ENCODE data around the gene SMARCA2.
A peak's percentile ranks its signal among the peaks of the same experiment; 100 is the strongest.

SMARCA2 gene

DNA sequence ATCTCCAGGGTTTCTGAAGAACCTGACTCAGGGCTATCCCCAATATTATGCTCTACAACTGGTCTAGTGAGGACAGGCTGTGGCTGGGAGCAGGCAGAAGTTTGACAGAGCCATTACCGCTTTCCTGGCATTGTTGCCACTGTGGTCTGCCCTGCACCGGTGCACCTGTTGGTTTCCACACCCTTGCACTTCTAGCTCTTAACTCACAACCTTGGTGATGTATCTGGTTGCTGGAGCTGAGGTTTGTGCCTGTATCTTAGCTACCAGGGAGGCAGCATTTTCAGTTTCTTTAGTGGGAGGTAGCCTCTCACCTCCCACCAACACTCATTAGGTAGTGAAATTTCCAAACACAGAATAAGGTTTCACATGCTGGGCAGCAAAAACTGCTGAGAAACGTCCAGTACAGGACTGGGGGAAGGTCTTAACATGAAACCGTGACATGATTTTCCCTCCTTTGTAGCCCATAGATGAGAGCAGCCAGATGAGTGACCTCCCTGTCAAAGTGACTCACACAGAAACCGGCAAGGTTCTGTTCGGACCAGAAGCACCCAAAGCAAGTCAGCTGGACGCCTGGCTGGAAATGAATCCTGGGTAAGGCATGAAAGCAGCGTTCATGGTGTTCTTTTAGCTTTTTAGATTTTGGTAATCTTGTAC lies 57.7 kb downstream of the SMARCA2 start:
- no peak for DNase-seq
- TF ChIP-seq GATA1 (IDR thresholded peaks at IDR 0.05; ENCODE audit: low read depth, low read length) (no peak), POLR2A (IDR thresholded peaks at IDR 0.05; ENCODE audit: low read length) (no peak)

- TF ChIP-seq POLR2A (IDR thresholded peaks at IDR 0.05; ENCODE audit: low read length) (no peak), GATA1 (IDR thresholded peaks at IDR 0.05; ENCODE audit: low read depth, low read length) (no peak)
- no peak for DNase-seq
Observed at GRCh38 chr9:2082772-2083171, 67.6 kb downstream of the SMARCA2 start.

DNA sequence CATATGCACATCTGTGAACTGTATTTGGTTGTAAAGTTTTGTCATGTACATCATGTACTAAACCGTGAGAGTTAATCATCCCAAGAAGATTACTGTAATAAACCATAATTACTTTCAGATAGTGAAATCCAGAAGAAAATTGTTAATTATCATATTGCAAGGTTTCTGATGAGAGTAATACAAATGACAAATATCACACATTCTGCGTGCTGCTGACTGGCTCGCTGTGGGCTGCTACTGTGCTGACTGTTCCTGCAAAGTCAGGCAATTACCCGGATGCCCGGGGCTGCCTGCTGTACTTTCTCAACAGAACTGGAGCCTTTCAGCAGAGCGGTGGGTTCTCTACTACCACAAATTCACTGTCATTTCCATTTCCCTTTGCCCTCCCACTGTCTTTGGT lies 68.3 kb downstream of the SMARCA2 start:
- TF ChIP-seq POLR2A (IDR thresholded peaks at IDR 0.05; ENCODE audit: low read length) (no peak), GATA1 (IDR thresholded peaks at IDR 0.05; ENCODE audit: low read depth, low read length) (no peak)
- DNase-seq: no peak

DNA sequence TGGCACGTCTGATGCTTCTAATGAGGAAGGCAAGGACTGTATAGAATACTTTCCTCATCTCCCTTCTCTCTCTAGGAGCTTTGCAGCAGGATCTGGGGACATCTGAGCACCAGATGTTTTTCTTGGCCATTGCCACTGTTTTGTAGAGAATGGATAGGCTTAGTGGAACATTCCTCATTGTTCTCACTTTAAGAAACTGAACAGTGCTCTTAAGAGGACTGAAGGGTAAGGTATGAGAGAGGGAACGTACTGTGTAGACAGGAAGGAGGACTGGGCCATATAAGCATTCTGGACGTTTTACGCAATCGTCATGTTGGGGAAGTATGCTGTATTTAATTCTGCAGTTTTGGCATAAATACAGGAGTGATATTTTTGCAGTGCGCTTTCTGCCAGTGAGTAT lies 70.6 kb downstream of the SMARCA2 start:
- no peak for DNase-seq
- TF ChIP-seq POLR2A (IDR thresholded peaks at IDR 0.05; ENCODE audit: low read length) (no peak), GATA1 (IDR thresholded peaks at IDR 0.05; ENCODE audit: low read depth, low read length) (no peak)

GRCh38 chr9:2086116-2086515 lies 71.0 kb downstream of the SMARCA2 start:
- DNase-seq: no peak
- TF ChIP-seq GATA1 (IDR thresholded peaks at IDR 0.05; ENCODE audit: low read depth, low read length) (no peak), POLR2A (IDR thresholded peaks at IDR 0.05; ENCODE audit: low read length) (no peak)

DNA sequence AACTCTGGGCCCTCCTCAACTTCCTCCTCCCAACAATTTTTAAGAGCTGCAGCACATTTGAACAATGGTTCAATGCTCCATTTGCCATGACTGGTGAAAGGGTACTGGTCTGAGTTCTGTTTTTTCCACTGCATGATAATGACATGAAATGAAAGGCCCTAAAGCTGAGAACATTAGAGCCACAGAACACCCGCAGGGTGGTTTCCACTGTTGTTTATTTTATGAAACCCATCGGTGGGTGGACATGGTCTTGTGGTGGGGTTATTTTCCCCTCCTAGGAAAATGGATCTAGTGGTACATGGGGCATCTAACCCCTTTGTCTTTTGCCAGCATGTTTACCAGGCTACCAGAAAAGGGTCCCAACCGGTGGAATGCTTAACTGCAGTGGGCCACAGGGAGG lies 71.8 kb downstream of the SMARCA2 start:
- DNase-seq: no peak
- no peak for TF ChIP-seq GATA1 (IDR thresholded peaks at IDR 0.05; ENCODE audit: low read depth, low read length)
- TF ChIP-seq POLR2A (IDR thresholded peaks at IDR 0.05; ENCODE audit: low read length): no peak

DNA sequence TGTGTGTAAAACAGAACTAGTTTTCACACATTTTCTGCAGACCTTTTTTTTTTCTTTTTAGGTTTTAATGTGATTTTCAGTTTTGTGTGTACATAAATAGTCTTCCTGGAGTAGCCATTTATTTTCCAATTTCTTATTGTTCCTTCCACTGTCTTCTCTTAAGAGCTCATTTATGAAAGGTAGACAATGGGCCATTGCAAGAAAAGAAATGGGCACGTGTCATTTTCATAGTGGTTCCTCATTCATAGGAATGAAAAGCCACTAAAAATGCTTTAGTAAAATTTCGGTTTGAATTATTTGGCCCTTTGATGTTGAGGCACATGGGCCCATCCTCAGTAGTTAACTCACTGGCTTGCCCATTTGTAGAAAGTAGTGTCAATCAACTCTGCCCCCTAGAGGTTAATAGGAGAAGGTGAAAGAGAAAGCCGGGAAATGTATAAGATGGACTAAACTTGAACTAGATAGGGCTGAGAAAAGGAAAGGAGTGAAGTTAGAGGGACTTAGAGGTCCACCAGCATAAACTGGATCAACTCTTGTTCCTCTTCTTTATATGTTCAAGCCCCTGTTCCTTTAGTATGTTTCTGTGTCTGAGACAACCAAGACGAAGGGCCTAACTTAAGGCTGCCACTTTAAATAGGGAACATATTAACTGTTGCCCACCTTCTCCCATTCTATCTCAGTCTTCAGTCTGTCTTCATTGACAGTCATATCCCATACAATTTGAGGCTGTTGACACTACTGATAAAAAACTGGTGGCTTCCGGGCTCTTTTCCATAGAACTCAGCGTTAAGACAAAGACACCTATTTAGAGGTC lies 72.6 kb downstream of the SMARCA2 start:
- TF ChIP-seq GATA1 (IDR thresholded peaks at IDR 0.05; ENCODE audit: low read depth, low read length): no peak
- no peak for TF ChIP-seq POLR2A (IDR thresholded peaks at IDR 0.05; ENCODE audit: low read length)
- peak; percentile 63 to 67 for DNase-seq

DNA sequence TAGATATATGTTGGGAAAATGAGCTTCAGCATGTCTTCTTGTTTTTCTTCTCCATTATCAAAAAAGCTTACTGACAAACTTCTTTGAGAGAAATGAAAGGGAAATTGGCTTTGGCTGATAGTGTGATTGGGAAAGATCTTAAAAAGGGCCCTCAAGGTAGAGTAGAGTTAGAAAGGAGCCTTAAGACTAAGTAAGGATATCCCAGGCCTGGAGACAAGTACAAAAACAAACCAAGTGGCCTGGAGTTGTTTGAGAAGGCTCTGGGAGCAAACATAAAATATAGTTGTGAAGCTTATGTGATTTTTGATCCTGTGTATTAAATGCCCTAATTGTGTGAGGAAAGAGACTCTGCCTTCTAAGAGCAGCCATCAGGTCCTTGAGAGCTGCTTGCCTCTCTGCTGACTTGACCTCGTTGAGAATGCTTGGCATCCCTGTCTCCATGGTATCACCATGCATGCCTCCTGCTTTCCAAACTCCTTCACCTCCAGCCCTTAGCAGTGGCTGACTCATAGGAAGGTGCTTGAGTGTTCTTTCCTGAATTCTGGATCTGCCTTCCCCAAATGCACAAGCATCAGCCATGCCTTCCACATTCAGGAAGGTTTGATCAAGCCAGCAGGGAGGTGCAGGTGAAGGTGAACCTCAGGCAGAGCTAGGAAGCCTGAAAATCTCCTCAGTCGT lies 78.9 kb downstream of the SMARCA2 start:
- TF ChIP-seq POLR2A (IDR thresholded peaks at IDR 0.05; ENCODE audit: low read length) (no peak), GATA1 (IDR thresholded peaks at IDR 0.05; ENCODE audit: low read depth, low read length) (no peak)
- DNase-seq: no peak

GRCh38 chr9:2096376-2096970 lies 81.3 kb downstream of the SMARCA2 start:
- DNase-seq: peak; percentile 61 to 71
- no peak for TF ChIP-seq GATA1 (IDR thresholded peaks at IDR 0.05; ENCODE audit: low read depth, low read length)
- TF ChIP-seq POLR2A (IDR thresholded peaks at IDR 0.05; ENCODE audit: low read length): no peak

GRCh38 chr9:2106666-2107065 lies 91.5 kb downstream of the SMARCA2 start:
- TF ChIP-seq GATA1 (IDR thresholded peaks at IDR 0.05; ENCODE audit: low read depth, low read length) (no peak), POLR2A (IDR thresholded peaks at IDR 0.05; ENCODE audit: low read length) (no peak)
- no peak for DNase-seq

GRCh38 chr9:2107906-2108451 lies 92.8 kb downstream of the SMARCA2 start:
- TF ChIP-seq POLR2A (IDR thresholded peaks at IDR 0.05; ENCODE audit: low read length) (no peak), GATA1 (IDR thresholded peaks at IDR 0.05; ENCODE audit: low read depth, low read length) (no peak)
- DNase-seq: no peak

- DNase-seq: no peak
- TF ChIP-seq POLR2A (IDR thresholded peaks at IDR 0.05; ENCODE audit: low read length): no peak
- no peak for TF ChIP-seq GATA1 (IDR thresholded peaks at IDR 0.05; ENCODE audit: low read depth, low read length)
Observed at GRCh38 chr9:2109069-2109650, 94.0 kb downstream of the SMARCA2 start.

DNA sequence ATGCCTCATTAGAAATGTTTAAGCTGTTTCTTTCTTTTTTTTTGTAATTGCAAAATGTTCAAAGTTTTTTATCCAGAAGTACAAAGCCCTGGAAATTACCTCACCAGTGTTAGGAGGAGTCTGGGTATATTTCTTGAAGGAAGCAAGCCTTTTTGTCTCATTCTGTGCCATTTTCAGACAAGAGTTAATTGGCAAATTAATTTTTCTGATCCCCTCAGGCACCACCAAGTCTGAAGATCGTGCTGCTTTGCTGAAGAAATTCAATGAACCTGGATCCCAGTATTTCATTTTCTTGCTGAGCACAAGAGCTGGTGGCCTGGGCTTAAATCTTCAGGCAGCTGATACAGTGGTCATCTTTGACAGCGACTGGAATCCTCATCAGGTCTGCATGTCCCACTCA lies 94.9 kb downstream of the SMARCA2 start:
- no peak for TF ChIP-seq GATA1 (IDR thresholded peaks at IDR 0.05; ENCODE audit: low read depth, low read length)
- TF ChIP-seq POLR2A (IDR thresholded peaks at IDR 0.05; ENCODE audit: low read length): no peak
- no peak for DNase-seq

Measured in erythroblast (primary cell).